Sigmoid colon (tissue), 7 donors: ENCODE measurements around the gene OLFML2B. TPM values are rescaled to one million over a fixed set of nuclear protein-coding genes. Genes with fewer than 3 reads are reported as not detected.

Source experiments
- DNase-seq: peaks from one replicate; pipeline ENCODE4 v3.0.0-alpha.2; 2019
- H3K27ac ChIP-seq, 4 donors: fragments of 200-600 bp; sonication (generic); one replicate each; pipeline ENCODE4 v1.5.1; 2016 to 2019; ENCODE audit warnings: mild to moderate bottlenecking in 1 of 4
- H3K27me3 ChIP-seq, 3 donors: fragments of 200-600 bp; sonication (generic); one replicate each; pipeline ENCODE4 v1.5.1; 2019; ENCODE audit warnings: mild to moderate bottlenecking in 1 of 3
- H3K36me3 ChIP-seq, 4 donors: fragments of 200-600 bp; sonication (generic); one replicate each; pipeline ENCODE4 v1.5.1; 2016 to 2019
- H3K4me1 ChIP-seq, 4 donors: fragments of 200-600 bp; sonication (generic); one replicate each; pipeline ENCODE4 v1.5.1; 2017 to 2019
- H3K4me3 ChIP-seq, 4 donors: fragments of 200-600 bp; sonication (generic); one replicate each; pipeline ENCODE4 v1.5.1; 2017 to 2019; ENCODE audit warnings: mild to moderate bottlenecking in 2 of 4, moderate library complexity in 1 of 4
- H3K9me3 ChIP-seq, 4 donors: fragments of 200-600 bp in 3 of 4; sonication (generic) in 3 of 4; one replicate each; pipeline versions ENCODE4 v1.5.1 to v1.6.1; 2013 to 2019
- CTCF ChIP-seq, 4 experiments: fragments of 450-650 bp in 3 of 4; fragments of 200-600 bp in 1 of 4; IDR thresholded peaks; one replicate each; pipeline ENCODE4 v1.5.1; 2016 to 2019; ENCODE audit warnings: antibody characterized with exemption in 4 of 4, mild to moderate bottlenecking in 3 of 4, moderate library complexity in 2 of 4
- EP300 ChIP-seq, 4 donors: sonication (generic); formaldehyde crosslinking; IDR thresholded peaks; one replicate each; pipeline ENCODE4 v1.6.1; 2017; ENCODE audit warnings: antibody characterized with exemption in 4 of 4
- POLR2A ChIP-seq, 2 donors: fragments of 450-650 bp; IDR thresholded peaks; one replicate each; pipeline ENCODE4 v1.6.1; 2016; ENCODE audit warnings: antibody characterized with exemption in 2 of 2, mild to moderate bottlenecking in 2 of 2, moderate library complexity in 2 of 2
- POLR2AphosphoS5 ChIP-seq, 4 donors: sonication (generic); formaldehyde crosslinking; IDR thresholded peaks; one replicate each; pipeline ENCODE4 v1.6.1; 2017; ENCODE audit warnings: antibody characterized with exemption in 4 of 4
- WGBS, 2 donors: extraction: QIAGEN DNeasy Blood & Tissue Kit; methylation state at CpG; one replicate each; pipeline ENCODE4 v1.1.7; 2013; 5-methylcytosine and 5-hydroxymethylcytosine counted together
- intact Hi-C: fragments of 100-400 bp; cut with DNase I; formaldehyde crosslinking; loops from one replicate; pipeline ENCODE4 v1.15.1; 2023
- polyA plus RNA-seq, 3 donors: library from polyadenylated mRNA; stranded (reverse); fragments of 200-250 nt; gene quantifications; one replicate each; pipeline ENCODE4 v1.2.3, GENCODE V29; 2013
- total RNA-seq, 4 donors: library from RNA; depleted of rRNA; stranded (reverse); fragments of >200 nt; gene quantifications; one replicate each; pipeline ENCODE4 v1.1.0, GENCODE V29; 2016
- donor health status: healthy with polysubstance abuse.
- donor health status: Bipolar disorder and iron deficiency.
- donor health status: healthy.

OLFML2B gene
- total and polyA plus RNA-seq, 7 donors = 1.2 to 27.4 (median 14.3) TPM

- no peak for DNase-seq
- 93 to 95% methylated on average over 3 of the region's 3 CpGs for WGBS, 2 donors
- no peak for TF ChIP-seq CTCF (IDR thresholded peaks at IDR 0.05)
- H3K4me3 ChIP-seq = no peak overlapping the region
- peaks cover 0 to 20% (median 0%) of the 10 kb centered on the region in 4 donors for H3K36me3 ChIP-seq
- intact Hi-C loops = no loop called here
- no peak overlapping the region for H3K27ac ChIP-seq
- H3K27me3 ChIP-seq = no peaks in the 10 kb centered on the region
- H3K9me3 ChIP-seq = no peaks in the 10 kb centered on the region
- peaks cover 0 to 45% (median 33%) of the 10 kb centered on the region in 4 donors for H3K4me1 ChIP-seq
Observed at GRCh38 chr1:161956930-161957329, 66.7 kb downstream of the OLFML2B start.

DNA sequence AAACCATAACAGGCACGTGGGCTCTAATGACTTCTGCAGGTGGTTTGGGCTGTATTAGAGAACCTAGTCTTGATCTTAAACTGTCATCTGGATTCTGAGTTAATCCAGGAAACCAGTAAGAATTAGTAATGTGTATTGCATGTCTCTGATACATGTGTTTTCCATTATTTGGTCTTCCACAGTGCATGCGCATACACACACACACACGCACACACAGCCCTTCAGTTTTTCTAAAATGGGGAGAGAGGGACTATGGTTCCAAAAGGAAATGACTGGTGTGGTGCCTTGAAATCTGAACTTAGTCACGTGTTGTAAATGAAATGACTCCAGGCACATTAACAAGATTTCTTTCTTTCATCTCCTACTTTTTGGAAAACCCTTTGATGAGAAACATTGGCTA lies 67.6 kb downstream of the OLFML2B start:
- no peak overlapping the region for H3K4me3 ChIP-seq
- H3K27ac ChIP-seq = no peak overlapping the region
- DNase-seq = no peak
- TF ChIP-seq CTCF (IDR thresholded peaks at IDR 0.05) (no peak), POLR2A (IDR thresholded peaks at IDR 0.05) (no peak), POLR2AphosphoS5 (IDR thresholded peaks at IDR 0.05) (no peak)
- no peaks in the 10 kb centered on the region for H3K9me3 ChIP-seq
- H3K27me3 ChIP-seq = no peaks in the 10 kb centered on the region
- H3K4me1 ChIP-seq = peaks cover 0 to 37% (median 27%) of the 10 kb centered on the region in 4 donors
- intact Hi-C loops = no loop called here
- 88 to 97% methylated on average over 4 of the region's 4 CpGs for WGBS, 2 donors
- H3K36me3 ChIP-seq = peaks cover 0 to 20% (median 0%) of the 10 kb centered on the region in 4 donors

DNA sequence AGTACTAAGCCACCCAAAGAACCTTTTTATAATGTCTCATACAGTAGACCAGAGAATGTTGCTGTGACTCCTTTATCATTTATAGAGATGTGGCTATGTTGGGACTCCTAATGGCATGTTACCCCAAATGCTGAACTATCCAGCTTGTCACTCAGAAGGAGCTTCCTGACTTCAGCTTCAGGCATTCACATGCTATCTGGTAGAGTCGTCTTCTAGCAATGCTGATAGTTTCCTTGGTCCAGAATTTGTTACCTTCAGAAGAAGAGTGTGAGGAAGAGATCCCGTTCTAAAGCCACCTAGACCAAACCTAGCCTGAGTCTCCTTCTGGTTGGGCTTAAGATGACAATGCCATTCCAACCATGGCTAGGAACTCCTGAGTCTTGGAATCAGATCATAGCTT lies 68.1 kb downstream of the OLFML2B start:
- H3K27me3 ChIP-seq = no peaks in the 10 kb centered on the region
- TF ChIP-seq CTCF (IDR thresholded peaks at IDR 0.05) (no peak), POLR2A (IDR thresholded peaks at IDR 0.05) (no peak), EP300 (IDR thresholded peaks at IDR 0.05) (no peak)
- no peaks in the 10 kb centered on the region for H3K9me3 ChIP-seq
- no peak overlapping the region for H3K4me3 ChIP-seq
- H3K36me3 ChIP-seq = peaks cover 0 to 18% (median 0%) of the 10 kb centered on the region in 4 donors
- whole genome bisulfite sequencing, 2 donors = 96 to 97% methylated on average over 2 of the region's 2 CpGs
- no peak overlapping the region for H3K27ac ChIP-seq
- no peak for DNase-seq
- intact Hi-C loops = no loop called here
- peaks cover 0 to 35% (median 30%) of the 10 kb centered on the region in 4 donors for H3K4me1 ChIP-seq

DNA sequence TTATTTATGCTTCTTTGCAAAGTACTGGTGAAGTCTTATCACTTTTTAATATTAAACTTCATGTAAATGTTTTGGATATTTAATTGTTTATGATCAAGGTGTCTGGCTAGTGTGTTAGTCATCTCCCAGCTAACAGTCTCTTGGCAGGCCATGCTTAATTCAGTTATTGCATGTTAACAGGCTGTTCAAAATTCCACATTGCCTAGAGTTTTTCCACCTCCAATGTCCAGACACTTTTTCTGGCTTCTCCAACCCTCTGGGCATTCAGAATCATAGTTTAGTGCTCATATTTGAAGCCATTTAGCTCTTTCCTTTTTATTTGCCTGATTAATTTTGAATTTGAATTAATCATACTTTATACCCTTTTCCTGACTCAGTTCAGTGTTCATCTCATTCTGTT lies 69.2 kb downstream of the OLFML2B start:
- Histone ChIP-seq H3K4me1 (peaks cover 0 to 46% (median 42%) of the 10 kb centered on the region in 4 donors), H3K27ac (peak overlapping the region in 3 of 4 donors; percentile 2 to 42 (median 35)), H3K4me3 (no peak overlapping the region), H3K9me3 (no peaks in the 10 kb centered on the region), H3K36me3 (peaks cover 0 to 8% (median 0%) of the 10 kb centered on the region in 4 donors), H3K27me3 (no peaks in the 10 kb centered on the region)
- intact Hi-C loops = no loop called here
- DNase-seq = no peak
- TF ChIP-seq POLR2AphosphoS5 (IDR thresholded peaks at IDR 0.05) (no peak), EP300 (IDR thresholded peaks at IDR 0.05) (no peak), CTCF (IDR thresholded peaks at IDR 0.05) (no peak), POLR2A (IDR thresholded peaks at IDR 0.05) (no peak)

DNA sequence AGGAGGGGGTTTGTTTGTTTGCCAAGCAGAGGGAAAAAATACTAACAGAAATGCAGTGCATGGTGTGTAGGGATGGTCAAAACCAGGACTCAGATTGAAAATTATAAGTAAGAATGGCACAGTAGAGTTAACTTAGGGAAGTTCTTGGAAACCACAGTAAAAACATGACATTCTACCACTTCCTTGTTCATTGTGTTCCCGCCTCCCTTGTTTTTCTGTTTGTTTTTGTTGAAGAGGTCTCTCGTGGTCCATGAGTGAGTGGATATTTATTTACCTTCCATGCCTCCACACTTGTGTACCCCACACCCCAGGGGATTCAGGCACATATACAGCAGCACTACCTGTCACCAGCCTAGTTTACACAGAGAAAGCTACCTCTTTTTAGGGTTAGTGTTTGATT lies 69.6 kb downstream of the OLFML2B start:
- H3K36me3 ChIP-seq = peaks cover 0 to 7% (median 0%) of the 10 kb centered on the region in 4 donors
- WGBS, 2 donors = 37 to 39% methylated on average over 2 of the region's 2 CpGs
- no peaks in the 10 kb centered on the region for H3K9me3 ChIP-seq
- DNase-seq = no peak
- intact Hi-C loops = no loop called here
- peak overlapping the region in 3 of 4 donors; percentile 2 to 42 (median 35) for H3K27ac ChIP-seq
- no peak overlapping the region for H3K4me3 ChIP-seq
- no peak for TF ChIP-seq CTCF (IDR thresholded peaks at IDR 0.05)
- TF ChIP-seq POLR2AphosphoS5 (IDR thresholded peaks at IDR 0.05) = no peak
- no peak for TF ChIP-seq EP300 (IDR thresholded peaks at IDR 0.05)
- no peak for TF ChIP-seq POLR2A (IDR thresholded peaks at IDR 0.05)
- H3K27me3 ChIP-seq = no peaks in the 10 kb centered on the region
- H3K4me1 ChIP-seq = peaks cover 0 to 50% (median 46%) of the 10 kb centered on the region in 4 donors
